Parathyroid adenoma (tissue), 2 donors: ENCODE results near the gene ADORA2A.

Source experiments
- H2AFZ ChIP-seq: fragments of 300-600 bp; sonication (generic); one replicate; pipeline ENCODE4 v1.7.0; 2017; ENCODE audit warnings: antibody characterized with exemption, mild to moderate bottlenecking
- H3K27ac ChIP-seq: fragments of 300-600 bp; sonication (generic); one replicate; pipeline ENCODE4 v1.7.0; 2017
- H3K27me3 ChIP-seq: fragments of 300-600 bp; sonication (generic); one replicate; pipeline ENCODE4 v1.7.0; 2017; ENCODE audit warnings: low read length; ENCODE audit not compliant: control insufficient read depth, insufficient read depth
- H3K36me3 ChIP-seq: fragments of 300-600 bp; sonication (generic); one replicate; pipeline ENCODE4 v1.7.0; 2017; ENCODE audit warnings: low read length; ENCODE audit not compliant: control insufficient read depth, insufficient read depth
- H3K4me1 ChIP-seq: fragments of 300-600 bp; sonication (generic); one replicate; pipeline ENCODE4 v1.7.0; 2017; ENCODE audit warnings: control low read depth
- H3K4me2 ChIP-seq: fragments of 300-600 bp; sonication (generic); one replicate; pipeline ENCODE4 v1.7.0; 2017; ENCODE audit warnings: low read length
- H3K4me3 ChIP-seq: fragments of 300-600 bp; sonication (generic); one replicate; pipeline ENCODE4 v1.7.0; 2017; ENCODE audit warnings: low read depth, low read length
- H3K79me2 ChIP-seq: fragments of 300-600 bp; sonication (generic); one replicate; pipeline ENCODE4 v1.7.0; 2017; ENCODE audit warnings: control low read depth
- H3K9ac ChIP-seq: fragments of 300-600 bp; sonication (generic); one replicate; pipeline ENCODE4 v1.7.0; 2017; ENCODE audit warnings: mild to moderate bottlenecking
- H3K9me3 ChIP-seq: fragments of 300-600 bp; sonication (generic); one replicate; pipeline ENCODE4 v1.7.0; 2017; ENCODE audit warnings: low read length; ENCODE audit not compliant: control insufficient read depth
- CTCF ChIP-seq: fragments of 300-600 bp; sonication (generic); IDR thresholded peaks from one replicate; pipeline ENCODE4 v1.7.0; 2017; ENCODE audit warnings: antibody characterized with exemption, mild to moderate bottlenecking
- donor health status: primary hyperparathyroidism.

ADORA2A gene

GRCh38 chr22:24474649-24475255, 47.4 kb downstream of the ADORA2A start:
- H3K4me2 ChIP-seq, result no peak overlapping the region
- no peaks in the 10 kb centered on the region for H3K27me3 ChIP-seq
- no peak overlapping the region for H2AFZ ChIP-seq
- no peaks in the 10 kb centered on the region for H3K36me3 ChIP-seq
- no peak overlapping the region for H3K27ac ChIP-seq
- no peaks in the 10 kb centered on the region for H3K9me3 ChIP-seq
- no peak for TF ChIP-seq CTCF
- H3K79me2 ChIP-seq, result no peaks in the 10 kb centered on the region
- no peak overlapping the region for H3K9ac ChIP-seq
- H3K4me1 ChIP-seq, result no peaks in the 10 kb centered on the region
- no peak overlapping the region for H3K4me3 ChIP-seq

- H3K9ac ChIP-seq, result no peak overlapping the region
- no peak overlapping the region for H3K4me3 ChIP-seq
- H3K79me2 ChIP-seq, result no peaks in the 10 kb centered on the region
- TF ChIP-seq CTCF, result no peak
- no peak overlapping the region for H2AFZ ChIP-seq
- no peaks in the 10 kb centered on the region for H3K9me3 ChIP-seq
- no peak overlapping the region for H3K27ac ChIP-seq
- no peaks in the 10 kb centered on the region for H3K27me3 ChIP-seq
- H3K4me1 ChIP-seq, result no peaks in the 10 kb centered on the region
- H3K36me3 ChIP-seq, result no peaks in the 10 kb centered on the region
- no peak overlapping the region for H3K4me2 ChIP-seq
Observed at GRCh38 chr22:24481641-24482040, 54.2 kb downstream of the ADORA2A start.

GRCh38 chr22:24482575-24482974, 55.2 kb downstream of the ADORA2A start:
- no peak overlapping the region for H2AFZ ChIP-seq
- no peak overlapping the region for H3K4me3 ChIP-seq
- no peaks in the 10 kb centered on the region for H3K4me1 ChIP-seq
- H3K27me3 ChIP-seq, result no peaks in the 10 kb centered on the region
- H3K9ac ChIP-seq, result no peak overlapping the region
- H3K36me3 ChIP-seq, result no peaks in the 10 kb centered on the region
- no peak overlapping the region for H3K27ac ChIP-seq
- H3K79me2 ChIP-seq, result no peaks in the 10 kb centered on the region
- no peaks in the 10 kb centered on the region for H3K9me3 ChIP-seq
- TF ChIP-seq CTCF, result no peak
- no peak overlapping the region for H3K4me2 ChIP-seq

GRCh38 chr22:24482998-24483397, 55.6 kb downstream of the ADORA2A start:
- no peak overlapping the region for H3K4me2 ChIP-seq
- H3K4me3 ChIP-seq, result no peak overlapping the region

More at GRCh38 chr22:24482998-24483397, 55.6 kb downstream of the ADORA2A start:
- Histone ChIP-seq H3K9ac (no peak overlapping the region), H3K79me2 (no peaks in the 10 kb centered on the region), H3K27ac (no peak overlapping the region), H3K4me1 (no peaks in the 10 kb centered on the region), H3K9me3 (no peaks in the 10 kb centered on the region), H2AFZ (no peak overlapping the region), H3K27me3 (no peaks in the 10 kb centered on the region), H3K36me3 (no peaks in the 10 kb centered on the region)
- TF ChIP-seq CTCF, result no peak
